H1 (cell line): Measurements from ENCODE around the gene COLEC11. TPM values are rescaled to one million over a fixed set of nuclear protein-coding genes. Genes with fewer than 3 reads are reported as not detected.

ENCODE experiments used
- CTCF ChIA-PET: fragments of 300-600 bp; sonication (Branson Sonifier 250); formaldehyde crosslinking; loops from one replicate; lab custom pipeline; 2021; ENCODE audit not compliant: partially characterized antibody; lab: Charles Lee
- POLR2A ChIA-PET: fragments of 300-600 bp; sonication (Branson Sonifier 250); formaldehyde crosslinking; loops from one replicate; lab custom pipeline; 2021; ENCODE audit warnings: inconsistent platforms; ENCODE audit not compliant: partially characterized antibody; lab: Charles Lee
- DNase-seq, 2 experiments: peaks; one replicate each; pipeline versions ENCODE4 v3.0.0 to v3.0.0-alpha.2; 2010 to 2022; ENCODE audit warnings: low spot score in 2 of 2, low read depth in 1 of 2, mixed read lengths in 1 of 2
- FAIRE-seq: peaks from 2 replicates; lab custom pipeline; 2011; peaks lifted over from hg19 to GRCh38; lab: Jason Lieb, UNC
- H2AFZ ChIP-seq: 2 replicates; pipeline ENCODE4 v1.8.1; 2012; ENCODE audit warnings: low read length, inconsistent platforms
- H2AK5ac ChIP-seq: 2 replicates; pipeline ENCODE4 v1.6.1; 2013; ENCODE audit warnings: low read depth, low read length
- H2BK120ac ChIP-seq: replicated peaks from 2 replicates; pipeline ENCODE3; 2013; ENCODE audit warnings: low read depth, low read length, inconsistent platforms
- H2BK12ac ChIP-seq: 2 replicates; pipeline ENCODE4 v1.6.1; 2013; ENCODE audit warnings: low read depth, low read length
- H2BK15ac ChIP-seq: 2 replicates; pipeline ENCODE4 v1.6.1; 2013; ENCODE audit warnings: low read length
- H2BK20ac ChIP-seq: 2 replicates; pipeline ENCODE4 v1.6.1; 2013; ENCODE audit warnings: low read length
- H2BK5ac ChIP-seq: 2 replicates; pipeline ENCODE4 v1.6.1; 2013; ENCODE audit warnings: low read depth, low read length
- H3K14ac ChIP-seq: 2 replicates; pipeline ENCODE4 v1.6.1; 2013; ENCODE audit warnings: inconsistent platforms; ENCODE audit not compliant: insufficient read length
- H3K18ac ChIP-seq: 2 replicates; pipeline ENCODE4 v1.6.1; 2013; ENCODE audit warnings: low read length; ENCODE audit errors: extremely low read depth
- H3K23ac ChIP-seq: 2 replicates; pipeline ENCODE4 v1.6.1; 2013; ENCODE audit warnings: inconsistent platforms; ENCODE audit not compliant: insufficient read length
- H3K23me2 ChIP-seq: 2 replicates; pipeline ENCODE4 v1.6.1; 2013; ENCODE audit warnings: low read depth, low read length
- H3K27ac ChIP-seq: 2 replicates; pipeline ENCODE4 v1.6.1; 2011; ENCODE audit warnings: low read depth, low read length, inconsistent platforms
- H3K27me3 ChIP-seq, 4 experiments: replicated peaks in 1 of 4; 1 replicate in 1 of 4; 2 replicates in 3 of 4; pipeline versions ENCODE4 v1.6.1 to v1.8.1; 2011 to 2013; ENCODE audit warnings: low read length in 3 of 4, mild to moderate bottlenecking in 3 of 4, inconsistent platforms in 2 of 4, mixed read lengths in 2 of 4, moderate library complexity in 1 of 4; ENCODE audit not compliant: control insufficient read depth in 3 of 4, insufficient read depth in 3 of 4; ENCODE audit errors: extremely low read depth in 1 of 4
- H3K36me3 ChIP-seq, 4 experiments: 2 replicates each; pipeline versions ENCODE4 v1.6.1 to v1.8.1; 2011 to 2013; ENCODE audit warnings: mild to moderate bottlenecking in 4 of 4, low read length in 3 of 4, moderate library complexity in 2 of 4, control low read depth in 1 of 4, inconsistent platforms in 1 of 4; ENCODE audit not compliant: insufficient read depth in 4 of 4, control insufficient read depth in 2 of 4
- H3K4ac ChIP-seq: replicated peaks from 2 replicates; pipeline ENCODE3; 2013; ENCODE audit warnings: low read length, low read depth, mixed read lengths, inconsistent platforms; ENCODE audit not compliant: insufficient read length
- H3K4me1 ChIP-seq, 4 experiments: replicated peaks in 1 of 4; 1 replicate in 1 of 4; 2 replicates in 3 of 4; pipeline versions ENCODE4 v1.6.1 to v1.8.1; 2011 to 2013; ENCODE audit warnings: low read length in 3 of 4, inconsistent platforms in 2 of 4, mixed read lengths in 1 of 4; ENCODE audit not compliant: insufficient read depth in 4 of 4, control insufficient read depth in 3 of 4
- H3K4me2 ChIP-seq, 2 experiments: 2 replicates each; pipeline versions ENCODE4 v1.6.1 to v1.8.1; 2011 to 2013; ENCODE audit warnings: low read depth in 2 of 2, low read length in 2 of 2, control low read depth in 1 of 2, inconsistent platforms in 1 of 2, mild to moderate bottlenecking in 1 of 2; ENCODE audit not compliant: insufficient read depth in 1 of 2
- H3K4me3 ChIP-seq, 4 experiments: fragments of 200-600, 300-600 bp in 1 of 4; sonication (generic), shearing (Covaris generic), sonication (Bioruptor Twin) in 1 of 4; 2 replicates each; pipeline versions ENCODE4 v1.5.1 to v1.8.1; 2011 to 2016; ENCODE audit warnings: low read length in 4 of 4, low read depth in 3 of 4, control low read depth in 2 of 4, inconsistent platforms in 2 of 4, mild to moderate bottlenecking in 2 of 4, mixed read lengths in 1 of 4, moderate library complexity in 1 of 4; ENCODE audit not compliant: insufficient read depth in 2 of 4; ENCODE audit errors: extremely low read depth in 1 of 4
- H3K56ac ChIP-seq: replicated peaks from 2 replicates; pipeline ENCODE3; 2013; ENCODE audit warnings: low read depth, mild to moderate bottlenecking, mixed read lengths, low read length, inconsistent platforms; ENCODE audit not compliant: insufficient read length
- H3K79me1 ChIP-seq: 2 replicates; pipeline ENCODE4 v1.6.1; 2013; ENCODE audit warnings: low read depth, low read length, control low read depth
- H3K79me2 ChIP-seq, 2 experiments: 2 replicates each; pipeline versions ENCODE4 v1.6.1 to v1.8.1; 2012 to 2013; ENCODE audit warnings: low read length in 2 of 2, mild to moderate bottlenecking in 2 of 2, inconsistent platforms in 1 of 2; ENCODE audit not compliant: insufficient read depth in 2 of 2, control insufficient read depth in 1 of 2
- H3K9ac ChIP-seq, 4 experiments: replicated peaks in 1 of 4; 1 replicate in 1 of 4; 2 replicates in 3 of 4; pipeline versions ENCODE4 v1.6.1 to v1.8.1; 2011 to 2013; ENCODE audit warnings: low read depth in 3 of 4, low read length in 3 of 4, control low read depth in 2 of 4, mild to moderate bottlenecking in 2 of 4, moderate library complexity in 2 of 4, inconsistent platforms in 1 of 4; ENCODE audit errors: extremely low read depth in 1 of 4
- H3K9me3 ChIP-seq, 2 experiments: 2 replicates each; pipeline versions ENCODE4 v1.6.1 to v1.8.1; 2012 to 2013; ENCODE audit warnings: mild to moderate bottlenecking in 2 of 2, moderate library complexity in 2 of 2, control low read depth in 1 of 2, inconsistent platforms in 1 of 2, low read depth in 1 of 2, low read length in 1 of 2, mixed read lengths in 1 of 2; ENCODE audit not compliant: insufficient read depth in 2 of 2
- H4K20me1 ChIP-seq, 2 experiments: replicated peaks in 1 of 2; 2 replicates each; pipeline versions ENCODE3 to v1.8.1; 2011 to 2013; ENCODE audit warnings: inconsistent platforms in 2 of 2, low read length in 2 of 2, mild to moderate bottlenecking in 1 of 2; ENCODE audit not compliant: insufficient read depth in 2 of 2, control insufficient read depth in 1 of 2
- H4K5ac ChIP-seq: 2 replicates; pipeline ENCODE4 v1.6.1; 2013; ENCODE audit warnings: low read length, low read depth, mixed read lengths, inconsistent platforms; ENCODE audit not compliant: insufficient read length
- H4K8ac ChIP-seq: 2 replicates; pipeline ENCODE4 v1.8.0; 2013; ENCODE audit warnings: mild to moderate bottlenecking, moderate library complexity, low read length, inconsistent platforms; ENCODE audit not compliant: insufficient read depth; ENCODE audit errors: extremely low read depth
- H4K91ac ChIP-seq: replicated peaks from 2 replicates; pipeline ENCODE3; 2013; ENCODE audit warnings: low read length, mixed read lengths, inconsistent platforms; ENCODE audit not compliant: insufficient read length
- BACH1 ChIP-seq: IDR thresholded peaks from 2 replicates; pipeline ENCODE4 v1.6.1; 2012; ENCODE audit warnings: low read length, improper control_type of control experiment
- CEBPB ChIP-seq: IDR thresholded peaks from 2 replicates; pipeline ENCODE4 v1.6.1; 2012; ENCODE audit warnings: low read depth, low read length
- KDM4A ChIP-seq: IDR thresholded peaks from one replicate; pipeline ENCODE4 v1.7.1; 2012; ENCODE audit warnings: low read depth, mild to moderate bottlenecking, moderate library complexity, low read length, inconsistent platforms; ENCODE audit not compliant: severe bottlenecking
- MAFK ChIP-seq: IDR thresholded peaks from 2 replicates; pipeline ENCODE4 v1.6.1; 2012; ENCODE audit warnings: low read depth, mild to moderate bottlenecking, improper control_type of control experiment, low read length
- POLR2AphosphoS5 ChIP-seq: IDR thresholded peaks from 2 replicates; pipeline ENCODE4 v1.6.1; 2011; ENCODE audit warnings: low read depth, low read length
- RAD21 ChIP-seq, 2 experiments: IDR thresholded peaks in 1 of 2; conservative IDR thresholded peaks in 1 of 2; 2 replicates each; pipeline ENCODE4 v1.6.1; 2011; ENCODE audit warnings: low read depth in 2 of 2, low read length in 2 of 2, improper control_type of control experiment in 1 of 2, inconsistent platforms in 1 of 2, mild to moderate bottlenecking in 1 of 2, moderate library complexity in 1 of 2
- SIN3A ChIP-seq, 2 experiments: IDR thresholded peaks in 1 of 2; conservative IDR thresholded peaks in 1 of 2; 2 replicates each; pipeline ENCODE4 v1.6.1; 2011 to 2012; ENCODE audit warnings: low read length in 2 of 2, improper control_type of control experiment in 1 of 2, low read depth in 1 of 2, mild to moderate bottlenecking in 1 of 2
- SP1 ChIP-seq: IDR thresholded peaks from 2 replicates; pipeline ENCODE4 v1.6.1; 2011; ENCODE audit warnings: low read depth, low read length
- WGBS, 2 experiments: shearing (Covaris generic) in 1 of 2; methylation state at CpG; one replicate each; pipeline versions ENCODE4 v1.1.6 to v1.1.7; 2013 to 2015; ENCODE audit warnings: low lambda C conversion rate in 2 of 2, mixed read lengths in 2 of 2, inconsistent platforms in 1 of 2, low coverage in 1 of 2, missing lambda C conversion rate in 1 of 2; ENCODE audit not compliant: insufficient replicate concordance in 2 of 2, insufficient coverage in 1 of 2, insufficient read length in 1 of 2; ENCODE audit errors: extremely low coverage in 1 of 2, missing lambda C conversion rate in 1 of 2; 5-methylcytosine and 5-hydroxymethylcytosine counted together
- polyA plus RNA-seq, 7 experiments: library from polyadenylated mRNA; depleted of rRNA in 3 of 7; stranded (reverse) in 5 of 7; unstranded in 2 of 7; fragments of >200 nt in 5 of 7; fragments of 200-250 nt in 2 of 7; gene quantifications; 1 replicate in 5 of 7; 2 replicates in 1 of 7; 4 replicates in 1 of 7; pipeline versions ENCODE4 v1.2.1 to v1.2.3, GENCODE V29; 2011 to 2013; ENCODE audit warnings: missing spikeins in 2 of 7, mixed read lengths in 2 of 7
- total RNA-seq: library from RNA; stranded (reverse); fragmentation: NEBNext Ultra II Directional; extraction: Animal tissue kit (Norgen Biotek cat#: 25700); gene quantifications from 2 replicates; pipeline ENCODE4 v1.2.1, GENCODE V29; 2021

COLEC11 gene
- total and polyA plus RNA-seq, 2 of the 8 experiments (the other 6 are each of a cell fraction or from before 2014, with no cell fraction given) = 0.47 to 0.80 TPM

- FAIRE-seq (no peak), DNase-seq (no peak)
- no peak overlapping the region for H2AK5ac ChIP-seq
- ChIA-PET CTCF (no interaction called here), POLR2A (no interaction called here)
- no peaks in the 10 kb centered on the region for H3K9me3 ChIP-seq
- 90% methylated on average over 2 of the region's 2 CpGs; no CpG with 5 or more reads in 1 of the 2 experiments for WGBS, 2 experiments
- no peak overlapping the region for H2BK12ac ChIP-seq
- H2BK15ac ChIP-seq = no peak overlapping the region
- no peak for TF ChIP-seq KDM4A
- no peak for TF ChIP-seq RAD21 (IDR thresholded peaks at IDR 0.05 in 1 of 2, conservative IDR thresholded peaks at IDR 0.05 in 1 of 2; ENCODE audit: low read depth in 2 of 2, low read length in 2 of 2)
- TF ChIP-seq BACH1 = no peak
- TF ChIP-seq SIN3A (conservative IDR thresholded peaks at IDR 0.05 in 1 of 2, IDR thresholded peaks at IDR 0.05 in 1 of 2; ENCODE audit: low read depth in 1 of 2, low read length in 2 of 2) = no peak
- TF ChIP-seq MAFK = no peak
- no peak for TF ChIP-seq SP1
- no peak for TF ChIP-seq CEBPB
- TF ChIP-seq POLR2AphosphoS5 = no peak
- no peak overlapping the region for H3K14ac ChIP-seq
- H3K36me3 ChIP-seq = no peaks in the 10 kb centered on the region
- no peak overlapping the region for H4K91ac ChIP-seq
- H3K4me2 ChIP-seq = no peak overlapping the region
- no peak overlapping the region for H2BK5ac ChIP-seq
- H3K27ac ChIP-seq = no peak overlapping the region
- no peaks in the 10 kb centered on the region for H3K79me2 ChIP-seq
- no peak overlapping the region for H4K8ac ChIP-seq
- no peaks in the 10 kb centered on the region for H4K20me1 ChIP-seq
- H2BK120ac ChIP-seq = no peak overlapping the region
- H4K5ac ChIP-seq = no peak overlapping the region
- no peak overlapping the region for H2BK20ac ChIP-seq
- no peaks in the 10 kb centered on the region for H3K23me2 ChIP-seq
- no peak overlapping the region for H3K23ac ChIP-seq
- H2AFZ ChIP-seq = no peak overlapping the region
- H3K4me3 ChIP-seq = no peak overlapping the region
- no peak overlapping the region for H3K56ac ChIP-seq
- H3K4ac ChIP-seq = peak overlapping the region; percentile 14
- no peak overlapping the region for H3K9ac ChIP-seq
- no peaks in the 10 kb centered on the region; a peak in 1 of 7 replicates for H3K27me3 ChIP-seq
- H3K79me1 ChIP-seq = no peaks in the 10 kb centered on the region
- no peaks in the 10 kb centered on the region for H3K4me1 ChIP-seq
- H3K18ac ChIP-seq = no peak overlapping the region
Observed at GRCh38 chr2:3679180-3679579, 84.3 kb downstream of the COLEC11 start.
